Vagina (tissue), 2 donors: ENCODE measurements around the gene PSD2. TPM values are rescaled to one million over a fixed set of nuclear protein-coding genes. Genes with fewer than 3 reads are reported as not detected.

Experiments
- DNase-seq, 2 donors: peaks; one replicate each; pipeline ENCODE4 v3.0.0-alpha.2; 2017; ENCODE audit errors: extremely low spot score in 2 of 2
- H3K27ac ChIP-seq: fragments of 200-600 bp; sonication (generic); one replicate; pipeline ENCODE4 v1.5.1; 2019
- H3K27me3 ChIP-seq: fragments of 200-600 bp; sonication (generic); one replicate; pipeline ENCODE4 v1.5.1; 2019
- H3K36me3 ChIP-seq, 2 donors: fragments of 200-600 bp; sonication (generic); one replicate each; pipeline ENCODE4 v1.5.1; 2017 to 2019
- H3K4me1 ChIP-seq: fragments of 200-600 bp; sonication (generic); one replicate; pipeline ENCODE4 v1.5.1; 2019
- H3K4me3 ChIP-seq, 2 donors: fragments of 200-600 bp; sonication (generic); 1 replicate in 1 of 2; 2 replicates in 1 of 2; pipeline ENCODE4 v1.5.1; 2016 to 2019
- H3K9me3 ChIP-seq: fragments of 200-600 bp; sonication (generic); one replicate; pipeline ENCODE4 v1.5.1; 2019
- CTCF ChIP-seq, 3 experiments: fragments of 450-650 bp in 2 of 3; fragments of 200-600 bp in 1 of 3; sonication (generic) in 1 of 3; IDR thresholded peaks; one replicate each; pipeline ENCODE4 v1.5.1; 2017 to 2019; ENCODE audit warnings: antibody characterized with exemption in 3 of 3, mild to moderate bottlenecking in 2 of 3, moderate library complexity in 2 of 3
- POLR2A ChIP-seq, 2 donors: fragments of 450-650 bp; IDR thresholded peaks; one replicate each; pipeline ENCODE4 v1.6.1; 2017; ENCODE audit warnings: antibody characterized with exemption in 2 of 2, mild to moderate bottlenecking in 2 of 2, moderate library complexity in 2 of 2
- POLR2AphosphoS5 ChIP-seq, 2 donors: sonication (generic); formaldehyde crosslinking; IDR thresholded peaks; one replicate each; pipeline ENCODE4 v1.9.0; 2017; ENCODE audit warnings: antibody characterized with exemption in 2 of 2, mild to moderate bottlenecking in 2 of 2, low read depth in 1 of 2; ENCODE audit not compliant: insufficient read depth in 1 of 2
- intact Hi-C: fragments of 100-400 bp; cut with DNase I; formaldehyde crosslinking; loops from one replicate; pipeline ENCODE4 v1.15.1; 2023
- total RNA-seq: library from RNA; depleted of rRNA; stranded (reverse); fragments of >200 nt; gene quantifications from one replicate; pipeline ENCODE4 v1.2.3, GENCODE V29; 2016

The PSD2 gene
- total RNA-seq, 1 donor from 2014 or later = 0.25 TPM

- H3K4me1 ChIP-seq = no peaks in the 10 kb centered on the region
- intact Hi-C loops = no loop called here
- no peak overlapping the region for H3K4me3 ChIP-seq
- no peaks in the 10 kb centered on the region for H3K27me3 ChIP-seq
- no peak overlapping the region for H3K27ac ChIP-seq
- no peaks in the 10 kb centered on the region for H3K9me3 ChIP-seq
- DNase-seq = no peak
- no peak for TF ChIP-seq CTCF (IDR thresholded peaks at IDR 0.05)
- TF ChIP-seq POLR2AphosphoS5 (IDR thresholded peaks at IDR 0.05; ENCODE audit: insufficient read depth in 1 of 2, low read depth in 1 of 2) = no peak
- no peak for TF ChIP-seq POLR2A (IDR thresholded peaks at IDR 0.05)
- H3K36me3 ChIP-seq = no peaks in the 10 kb centered on the region
Observed at GRCh38 chr5:139807647-139808030, 12.0 kb downstream of the PSD2 start.

GRCh38 chr5:139808481-139809330, 13.1 kb downstream of the PSD2 start:
- Histone ChIP-seq H3K4me1 (no peaks in the 10 kb centered on the region), H3K36me3 (no peaks in the 10 kb centered on the region), H3K27me3 (no peaks in the 10 kb centered on the region), H3K4me3 (no peak overlapping the region), H3K27ac (no peak overlapping the region), H3K9me3 (no peaks in the 10 kb centered on the region)
- intact Hi-C loops = no loop called here
- TF ChIP-seq POLR2AphosphoS5 (IDR thresholded peaks at IDR 0.05; ENCODE audit: insufficient read depth in 1 of 2, low read depth in 1 of 2) (no peak), CTCF (IDR thresholded peaks at IDR 0.05) (no peak), POLR2A (IDR thresholded peaks at IDR 0.05) (no peak)
- DNase-seq = no peak

GRCh38 chr5:139809331-139809810, 13.8 kb downstream of the PSD2 start:
- intact Hi-C loops = no loop called here
- no peaks in the 10 kb centered on the region for H3K9me3 ChIP-seq
- DNase-seq = no peak
- no peaks in the 10 kb centered on the region for H3K27me3 ChIP-seq
- TF ChIP-seq CTCF (IDR thresholded peaks at IDR 0.05) = no peak
- TF ChIP-seq POLR2A (IDR thresholded peaks at IDR 0.05) = no peak
- TF ChIP-seq POLR2AphosphoS5 (IDR thresholded peaks at IDR 0.05; ENCODE audit: insufficient read depth in 1 of 2, low read depth in 1 of 2) = no peak
- H3K27ac ChIP-seq = no peak overlapping the region
- H3K36me3 ChIP-seq = no peaks in the 10 kb centered on the region
- no peaks in the 10 kb centered on the region for H3K4me1 ChIP-seq
- no peak overlapping the region for H3K4me3 ChIP-seq

GRCh38 chr5:139810341-139811273, 15.0 kb downstream of the PSD2 start:
- intact Hi-C loops = no loop called here
- no peak for TF ChIP-seq POLR2AphosphoS5 (IDR thresholded peaks at IDR 0.05; ENCODE audit: insufficient read depth in 1 of 2, low read depth in 1 of 2)
- no peak for TF ChIP-seq CTCF (IDR thresholded peaks at IDR 0.05)
- TF ChIP-seq POLR2A (IDR thresholded peaks at IDR 0.05) = no peak

More at GRCh38 chr5:139810341-139811273, 15.0 kb downstream of the PSD2 start:
- no peaks in the 10 kb centered on the region for H3K4me1 ChIP-seq
- no peaks in the 10 kb centered on the region for H3K36me3 ChIP-seq
- DNase-seq = no peak
- no peaks in the 10 kb centered on the region for H3K27me3 ChIP-seq
- no peak overlapping the region for H3K4me3 ChIP-seq
- H3K27ac ChIP-seq = no peak overlapping the region
- H3K9me3 ChIP-seq = no peaks in the 10 kb centered on the region
